ENCODE data around the gene LRRC49.

- TF ChIP-seq CTCF (IDR thresholded peaks at IDR 0.05; ENCODE audit: low read depth, low read length, poor library complexity, severe bottlenecking) (no peak), EZH2phosphoT487 (IDR thresholded peaks at IDR 0.05; ENCODE audit: borderline replicate concordance, low read length) (no peak)
Observed at GRCh38 chr15:71091601-71092000, 199.0 kb downstream of the LRRC49 start.
